Astrocyte of the cerebellum (primary cell): ENCODE measurements around the gene C2orf49.

Experiments used
- DNase-seq: peaks from one replicate; pipeline ENCODE4 v3.0.0-alpha.2; 2011; ENCODE audit warnings: low read depth
- H3K4me3 ChIP-seq: 2 replicates; pipeline ENCODE4 v1.5.1; 2011; ENCODE audit warnings: mild to moderate bottlenecking, low read depth, low read length, moderate library complexity
- CTCF ChIP-seq: IDR thresholded peaks from 2 replicates; pipeline ENCODE4 v1.5.1; 2012; ENCODE audit warnings: low read length, low read depth, moderate library complexity, mild to moderate bottlenecking; ENCODE audit errors: missing control alignments
- in situ Hi-C: cut with HindIII; loops from 2 replicates; pipeline ENCODE4 v1.10.0; 2017; ENCODE audit warnings: low sequenced_read_pairs

Gene C2orf49

GRCh38 chr2:105364436-105365139 is 27.2 kb downstream of the C2orf49 start:
- in situ Hi-C loops = loop anchor here (5.0 kb wide), 1 partner anchor 158 kb away; no protein-coding TSS in a partner anchor
- no peak for DNase-seq
- H3K4me3 ChIP-seq = no peak overlapping the region
- no peak for TF ChIP-seq CTCF

GRCh38 chr2:105365206-105365605 is 27.9 kb downstream of the C2orf49 start:
- H3K4me3 ChIP-seq = no peak overlapping the region
- DNase-seq = no peak
- TF ChIP-seq CTCF = no peak
- in situ Hi-C loops = no loop called here

GRCh38 chr2:105368759-105369408 is 31.5 kb downstream of the C2orf49 start:
- in situ Hi-C loops = no loop called here
- DNase-seq = no peak
- no peak for TF ChIP-seq CTCF
- H3K4me3 ChIP-seq = no peak overlapping the region

GRCh38 chr2:105369777-105370690 is 32.7 kb downstream of the C2orf49 start:
- TF ChIP-seq CTCF = peak; percentile 85
- in situ Hi-C loops = no loop called here
- H3K4me3 ChIP-seq = no peak overlapping the region
- DNase-seq = peak; percentile 81

- no peak overlapping the region for H3K4me3 ChIP-seq
- TF ChIP-seq CTCF = no peak
- DNase-seq = no peak
- in situ Hi-C loops = no loop called here
These were observed 33.8 kb downstream of the C2orf49 start for GRCh38 chr2:105371156-105371555.

- in situ Hi-C loops = no loop called here
- H3K4me3 ChIP-seq = no peak overlapping the region
- no peak for TF ChIP-seq CTCF
- no peak for DNase-seq
These were observed 34.5 kb downstream of the C2orf49 start for GRCh38 chr2:105371810-105372209.
